ENCODE results near the gene FN3KRP. TPM values are rescaled to one million over a fixed set of nuclear protein-coding genes. Genes with fewer than 3 reads are reported as not detected.

Gene FN3KRP
- total RNA-seq, 4 donors from 2014 or later = 12.8 to 22.9 (median 18.2) TPM

- Histone ChIP-seq H3K27me3 (no peaks in the 10 kb centered on the region), H3K36me3 (peaks cover 0 to 6% of the 10 kb centered on the region in 2 donors), H3K9me3 (peaks cover 0 to 10% (median 1%) of the 10 kb centered on the region in 3 donors), H3K4me3 (no peak overlapping the region), H3K4me1 (no peaks in the 10 kb centered on the region), H3K27ac (no peak overlapping the region)
- no peak for ATAC-seq
- TF ChIP-seq, protein P1, sequence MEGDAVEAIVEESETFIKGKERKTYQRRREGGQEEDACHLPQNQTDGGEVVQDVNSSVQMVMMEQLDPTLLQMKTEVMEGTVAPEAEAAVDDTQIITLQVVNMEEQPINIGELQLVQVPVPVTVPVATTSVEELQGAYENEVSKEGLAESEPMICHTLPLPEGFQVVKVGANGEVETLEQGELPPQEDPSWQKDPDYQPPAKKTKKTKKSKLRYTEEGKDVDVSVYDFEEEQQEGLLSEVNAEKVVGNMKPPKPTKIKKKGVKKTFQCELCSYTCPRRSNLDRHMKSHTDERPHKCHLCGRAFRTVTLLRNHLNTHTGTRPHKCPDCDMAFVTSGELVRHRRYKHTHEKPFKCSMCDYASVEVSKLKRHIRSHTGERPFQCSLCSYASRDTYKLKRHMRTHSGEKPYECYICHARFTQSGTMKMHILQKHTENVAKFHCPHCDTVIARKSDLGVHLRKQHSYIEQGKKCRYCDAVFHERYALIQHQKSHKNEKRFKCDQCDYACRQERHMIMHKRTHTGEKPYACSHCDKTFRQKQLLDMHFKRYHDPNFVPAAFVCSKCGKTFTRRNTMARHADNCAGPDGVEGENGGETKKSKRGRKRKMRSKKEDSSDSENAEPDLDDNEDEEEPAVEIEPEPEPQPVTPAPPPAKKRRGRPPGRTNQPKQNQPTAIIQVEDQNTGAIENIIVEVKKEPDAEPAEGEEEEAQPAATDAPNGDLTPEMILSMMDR (IDR thresholded peaks at IDR 0.05) = no peak
- no peak for TF ChIP-seq EP300 (IDR thresholded peaks at IDR 0.05)
- no peak for TF ChIP-seq POLR2AphosphoS5 (IDR thresholded peaks at IDR 0.05)
- no peak for TF ChIP-seq POLR2A (IDR thresholded peaks at IDR 0.05)
- 66 to 69% methylated on average over 2 to 8 of the region's 13 CpGs for WGBS, 2 donors (ENCODE audit: low coverage in 1 of 2)
Observed at GRCh38 chr17:82684228-82684841, 32.2 kb upstream of the FN3KRP start.

GRCh38 chr17:82685291-82685690 is 31.2 kb upstream of the FN3KRP start:
- TF ChIP-seq EP300 (IDR thresholded peaks at IDR 0.05) (no peak), POLR2A (IDR thresholded peaks at IDR 0.05) (no peak), POLR2AphosphoS5 (IDR thresholded peaks at IDR 0.05) (no peak)
- TF ChIP-seq, protein P1 (IDR thresholded peaks at IDR 0.05) = no peak
- WGBS, 2 donors (ENCODE audit: low coverage in 1 of 2) = 90 to 96% methylated on average over 4 to 7 of the region's 12 CpGs
- Histone ChIP-seq H3K9me3 (peaks cover 0 to 10% (median 1%) of the 10 kb centered on the region in 3 donors), H3K27me3 (no peaks in the 10 kb centered on the region), H3K4me1 (no peaks in the 10 kb centered on the region), H3K27ac (no peak overlapping the region), H3K36me3 (peaks cover 0 to 8% of the 10 kb centered on the region in 2 donors), H3K4me3 (no peak overlapping the region)
- no peak for ATAC-seq

DNA sequence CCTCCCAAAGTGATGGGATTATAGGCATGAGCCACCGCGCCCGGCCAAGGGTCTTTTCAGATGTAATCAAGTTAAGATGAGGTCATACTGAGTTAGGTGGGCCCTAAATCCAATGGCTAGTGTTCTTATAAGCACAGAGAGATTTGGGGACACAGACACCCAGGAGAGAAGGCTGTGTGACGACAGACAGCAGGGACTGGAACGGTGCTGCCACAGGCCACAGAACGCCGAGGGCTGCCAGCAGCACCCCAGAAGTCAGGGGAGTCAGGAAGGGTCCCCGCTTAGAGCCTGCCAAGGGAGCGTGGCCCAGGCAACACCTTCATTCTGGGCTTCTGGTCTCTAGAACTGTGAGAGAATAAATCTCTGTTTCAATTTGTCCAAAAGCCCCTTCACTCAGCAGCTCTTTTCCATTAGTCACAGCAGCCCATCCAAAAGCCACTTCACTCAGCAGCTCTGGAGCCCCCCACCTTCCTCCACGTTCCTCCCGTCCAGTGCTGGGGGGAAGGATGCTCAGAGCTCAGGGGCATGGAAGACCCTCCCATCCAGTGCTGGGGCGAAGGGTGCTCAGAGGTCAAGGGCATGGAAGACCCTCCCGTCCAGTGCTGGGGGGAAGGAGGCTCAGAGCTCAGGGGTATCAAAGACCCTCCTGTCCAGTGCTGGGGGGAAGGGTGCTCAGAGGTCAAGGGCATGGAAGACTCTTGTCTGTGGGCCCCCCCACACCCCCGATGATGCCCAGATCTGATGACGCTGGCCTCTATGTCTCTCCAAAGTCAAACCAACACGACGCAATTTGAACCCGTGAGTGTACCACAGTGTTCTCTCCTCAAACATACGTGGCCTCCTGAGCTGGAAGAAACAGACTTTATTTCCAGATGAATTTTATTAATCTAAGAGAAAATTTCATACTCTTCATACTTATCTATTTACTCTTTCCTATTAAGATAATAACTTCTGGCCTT is 29.9 kb upstream of the FN3KRP start:
- peaks cover 0 to 17% of the 10 kb centered on the region in 2 donors for H3K36me3 ChIP-seq
- peaks cover 0 to 4% (median 0%) of the 10 kb centered on the region in 3 donors for H3K9me3 ChIP-seq
- no peaks in the 10 kb centered on the region for H3K27me3 ChIP-seq
- H3K4me1 ChIP-seq = no peaks in the 10 kb centered on the region
- no peak for TF ChIP-seq POLR2AphosphoS5 (IDR thresholded peaks at IDR 0.05)
- TF ChIP-seq, protein P1 (IDR thresholded peaks at IDR 0.05) = no peak
- no peak for TF ChIP-seq EP300 (IDR thresholded peaks at IDR 0.05)
- TF ChIP-seq POLR2A (IDR thresholded peaks at IDR 0.05) = no peak
- no peak for ATAC-seq
- no peak overlapping the region for H3K27ac ChIP-seq
- no peak overlapping the region for H3K4me3 ChIP-seq
- 83 to 91% methylated on average over 6 to 9 of the region's 19 CpGs for WGBS, 2 donors (ENCODE audit: low coverage in 1 of 2)

- 50 to 71% methylated on average over 2 of the region's 10 CpGs for WGBS, 2 donors (ENCODE audit: low coverage in 1 of 2)
- Histone ChIP-seq H3K36me3 (peaks cover 0 to 20% of the 10 kb centered on the region in 2 donors), H3K27ac (no peak overlapping the region), H3K9me3 (no peaks in the 10 kb centered on the region), H3K27me3 (no peaks in the 10 kb centered on the region), H3K4me1 (no peaks in the 10 kb centered on the region), H3K4me3 (no peak overlapping the region)
- ATAC-seq = no peak
- TF ChIP-seq POLR2A (IDR thresholded peaks at IDR 0.05) = no peak
- TF ChIP-seq EP300 (IDR thresholded peaks at IDR 0.05) = no peak
- no peak for TF ChIP-seq POLR2AphosphoS5 (IDR thresholded peaks at IDR 0.05)
- TF ChIP-seq, protein P1 (IDR thresholded peaks at IDR 0.05) = no peak
Observed at GRCh38 chr17:82687375-82687861, 29.1 kb upstream of the FN3KRP start.

Measured in gastroesophageal sphincter (tissue), 4 donors.